ENCODE results near the gene CASP12.
"Not testable (repeated sequence)": the region's sequence is repeated elsewhere in the genome, so short reads cannot be mapped to it uniquely, and the experiment has no call there.

The CASP12 gene

GRCh38 chr11:104897891-104898684, at the start of gene CASP12:
CASP12 (minus strand) TSS chr11:104898460.
- DNase-seq = no peak

- no peak for DNase-seq
Measured at GRCh38 chr11:104946907-104947306, 48.6 kb upstream of the CASP12 start.

- no peak for DNase-seq
Measured at GRCh38 chr11:104944076-104944475, 45.8 kb upstream of the CASP12 start.

- no peak for DNase-seq
Measured at GRCh38 chr11:104943561-104943960, 45.3 kb upstream of the CASP12 start.

- DNase-seq = no peak
Measured at GRCh38 chr11:104934594-104934993, 36.3 kb upstream of the CASP12 start.

GRCh38 chr11:104934073-104934472, 35.8 kb upstream of the CASP12 start:
- not testable (repeated sequence) for DNase-seq

- no peak for DNase-seq
Measured at GRCh38 chr11:104928811-104929210, 30.6 kb upstream of the CASP12 start.

GRCh38 chr11:104926771-104927611, 28.7 kb upstream of the CASP12 start:
- DNase-seq = no peak

- no peak for DNase-seq
Measured at GRCh38 chr11:104925850-104926249, 27.6 kb upstream of the CASP12 start.

GRCh38 chr11:104918113-104918824, 20.0 kb upstream of the CASP12 start:
- DNase-seq = no peak

GRCh38 chr11:104917271-104918112, 19.2 kb upstream of the CASP12 start:
- no peak for DNase-seq

- DNase-seq = no peak
Measured at GRCh38 chr11:104916442-104916841, 18.2 kb upstream of the CASP12 start.

- no peak for DNase-seq
Measured at GRCh38 chr11:104912102-104912501, 13.8 kb upstream of the CASP12 start.

- DNase-seq = no peak
Measured at GRCh38 chr11:104908186-104908531, 9.9 kb upstream of the CASP12 start.

- DNase-seq = no peak
Measured at GRCh38 chr11:104907521-104908185, 9.4 kb upstream of the CASP12 start.

GRCh38 chr11:104905271-104905670, 7.0 kb upstream of the CASP12 start:
- DNase-seq = no peak

- no peak for DNase-seq
Measured at GRCh38 chr11:104899226-104899625, 966 bp upstream of the CASP12 start.

GRCh38 chr11:104898685-104899013, 389 bp upstream of the CASP12 start:
- no peak for DNase-seq

GRCh38 chr11:104895634-104896033, 2.6 kb downstream of the CASP12 start:
- no peak for DNase-seq

GRCh38 chr11:104893876-104894275, 4.4 kb downstream of the CASP12 start:
- no peak for DNase-seq

- no peak for DNase-seq
Measured at GRCh38 chr11:104892723-104893511, 5.3 kb downstream of the CASP12 start.

Measured in NCI-H2171 treated with DMSO at 0.1 percent for 48 hours (cell line).